ENCODE measurements around the gene POM121C.
"Not testable (repeated sequence)": the region's sequence is repeated elsewhere in the genome, so short reads cannot be mapped to it uniquely, and the experiment has no call there.

The POM121C gene

DNA sequence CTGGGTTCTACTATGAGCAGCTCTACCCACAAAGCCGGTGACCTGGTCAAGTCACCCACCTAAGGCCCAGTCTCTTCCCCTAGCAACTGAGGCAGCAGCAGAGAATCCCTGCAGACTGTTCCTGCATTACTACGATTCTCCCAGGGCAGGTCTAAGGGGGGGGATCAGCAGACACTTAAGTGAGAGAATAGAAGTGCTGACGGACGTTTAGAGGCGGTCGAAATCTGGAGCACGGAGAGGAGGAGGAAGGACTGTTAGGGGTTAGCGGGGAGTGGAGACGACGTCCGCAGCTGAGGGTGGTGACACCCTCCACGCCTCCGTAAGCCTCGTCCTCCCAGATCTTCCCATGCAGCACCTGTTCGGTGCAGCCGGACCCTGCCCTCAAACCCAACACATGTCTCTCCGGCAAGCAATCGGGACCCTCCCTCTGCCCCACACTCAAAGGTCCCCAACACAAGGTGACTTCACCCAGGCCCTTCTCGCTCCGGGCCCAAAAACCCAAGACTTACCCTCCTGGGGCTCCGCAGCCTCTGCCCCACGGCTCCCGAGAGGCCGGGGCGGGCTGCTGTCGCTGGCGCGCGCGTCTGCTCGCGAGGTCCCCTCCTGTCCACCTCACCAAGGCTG lies 632 bp downstream of the POM121C start:
- not testable (repeated sequence) for H3K9me3 ChIP-seq (ENCODE audit: control insufficient read depth in 5 of 5, low read length in 5 of 5)
- H3K9ac ChIP-seq (ENCODE audit: low read length in 5 of 5), result peak overlapping the region in 4 of 5 donors; percentile 30 to 78 (median 65)
- H3K27ac ChIP-seq (ENCODE audit: low read depth, low read length), result peak overlapping the region; percentile 23

DNA sequence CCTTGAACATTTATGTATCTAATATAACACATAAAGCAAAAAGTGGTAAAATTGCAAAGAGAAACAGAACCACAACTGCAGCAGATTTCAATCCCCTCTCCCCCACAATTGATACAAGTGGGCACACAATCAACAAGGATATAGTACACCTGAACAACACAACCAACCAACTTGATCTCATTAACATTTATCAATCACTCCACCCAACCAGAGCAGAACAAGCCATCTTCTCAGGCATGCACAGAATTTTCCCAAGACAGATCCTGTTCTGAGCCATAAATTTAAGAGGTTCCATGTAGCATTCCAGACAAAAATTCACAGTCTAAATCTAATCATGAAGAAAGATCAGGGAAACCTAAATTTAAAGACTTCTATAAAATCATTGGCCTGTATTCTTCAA lies 5.8 kb downstream of the POM121C start:
- H3K4me3 ChIP-seq (ENCODE audit: low read depth in 1 of 5, low read length in 5 of 5); H3K4me1 ChIP-seq (ENCODE audit: control insufficient read depth in 5 of 5, insufficient read depth in 5 of 5, low read length in 5 of 5); H3K9me3 ChIP-seq (ENCODE audit: control insufficient read depth in 5 of 5, low read length in 5 of 5); H3K27me3 ChIP-seq (ENCODE audit: control insufficient read depth in 5 of 5, insufficient read depth in 4 of 5, low read length in 5 of 5); H3K27ac ChIP-seq (ENCODE audit: low read depth, low read length); H3K9ac ChIP-seq (ENCODE audit: low read length in 5 of 5); H3K36me3 ChIP-seq (ENCODE audit: control insufficient read depth in 5 of 5, insufficient read depth in 5 of 5, low read length in 5 of 5): not testable (repeated sequence)

More for the DNA sequence above, 632 bp downstream of the POM121C start:
- H3K36me3 ChIP-seq (ENCODE audit: control insufficient read depth in 5 of 5, insufficient read depth in 5 of 5, low read length in 5 of 5); H3K27me3 ChIP-seq (ENCODE audit: control insufficient read depth in 5 of 5, insufficient read depth in 4 of 5, low read length in 5 of 5); H3K4me1 ChIP-seq (ENCODE audit: control insufficient read depth in 5 of 5, insufficient read depth in 5 of 5, low read length in 5 of 5): not testable (repeated sequence)
- H3K4me3 ChIP-seq (ENCODE audit: low read depth in 1 of 5, low read length in 5 of 5), result peak overlapping the region; percentile 73 to 77 (median 76)

DNA sequence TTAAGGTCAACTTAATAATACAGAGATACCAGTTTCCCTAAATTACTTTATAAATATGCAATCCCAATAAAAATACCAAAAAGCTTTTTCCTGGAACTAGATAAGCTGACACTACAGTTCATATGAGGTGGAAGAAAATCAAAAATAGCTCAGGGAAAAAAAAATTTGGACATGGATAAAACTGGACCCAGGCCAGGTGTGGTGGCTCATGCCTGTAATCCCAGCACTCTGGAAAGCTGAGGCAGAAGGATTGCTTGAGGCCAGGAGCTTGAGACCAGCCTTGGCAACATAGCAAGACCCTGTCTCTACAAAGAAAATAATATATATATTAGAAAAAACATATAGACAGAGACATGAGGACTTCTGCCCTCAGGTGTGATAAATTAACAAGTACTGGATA lies 8.6 kb downstream of the POM121C start:
- not testable (repeated sequence) for H3K27me3 ChIP-seq (ENCODE audit: control insufficient read depth in 5 of 5, insufficient read depth in 4 of 5, low read length in 5 of 5); H3K27ac ChIP-seq (ENCODE audit: low read depth, low read length); H3K4me1 ChIP-seq (ENCODE audit: control insufficient read depth in 5 of 5, insufficient read depth in 5 of 5, low read length in 5 of 5); H3K4me3 ChIP-seq (ENCODE audit: low read depth in 1 of 5, low read length in 5 of 5); H3K9me3 ChIP-seq (ENCODE audit: control insufficient read depth in 5 of 5, low read length in 5 of 5); H3K9ac ChIP-seq (ENCODE audit: low read length in 5 of 5); H3K36me3 ChIP-seq (ENCODE audit: control insufficient read depth in 5 of 5, insufficient read depth in 5 of 5, low read length in 5 of 5)

DNA sequence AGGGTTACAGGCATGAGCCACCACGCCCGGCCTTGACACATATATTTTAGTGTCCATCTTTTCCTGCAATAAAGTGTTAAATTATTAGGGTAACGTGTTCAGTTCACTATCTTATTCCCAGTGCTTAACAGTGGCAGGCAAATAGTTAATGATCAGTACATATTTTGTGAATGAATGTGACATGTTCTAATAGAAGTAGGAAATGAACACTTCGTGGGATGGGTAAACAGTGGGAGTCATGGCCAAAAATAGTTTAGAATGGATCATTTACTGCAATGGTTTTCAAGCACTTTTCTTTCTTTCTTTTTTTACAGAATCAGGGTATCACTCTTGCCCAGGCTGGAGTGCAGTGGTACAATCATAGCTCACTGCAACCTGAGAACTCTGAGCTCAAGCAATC lies 15.9 kb downstream of the POM121C start:
- not testable (repeated sequence) for H3K9ac ChIP-seq (ENCODE audit: low read length in 5 of 5); H3K4me1 ChIP-seq (ENCODE audit: control insufficient read depth in 5 of 5, insufficient read depth in 5 of 5, low read length in 5 of 5); H3K9me3 ChIP-seq (ENCODE audit: control insufficient read depth in 5 of 5, low read length in 5 of 5); H3K4me3 ChIP-seq (ENCODE audit: low read depth in 1 of 5, low read length in 5 of 5); H3K27ac ChIP-seq (ENCODE audit: low read depth, low read length); H3K27me3 ChIP-seq (ENCODE audit: control insufficient read depth in 5 of 5, insufficient read depth in 4 of 5, low read length in 5 of 5)
- peaks cover 3 to 14% (median 8%) of the 10 kb centered on the region in 5 donors for H3K36me3 ChIP-seq (ENCODE audit: control insufficient read depth in 5 of 5, insufficient read depth in 5 of 5, low read length in 5 of 5)

DNA sequence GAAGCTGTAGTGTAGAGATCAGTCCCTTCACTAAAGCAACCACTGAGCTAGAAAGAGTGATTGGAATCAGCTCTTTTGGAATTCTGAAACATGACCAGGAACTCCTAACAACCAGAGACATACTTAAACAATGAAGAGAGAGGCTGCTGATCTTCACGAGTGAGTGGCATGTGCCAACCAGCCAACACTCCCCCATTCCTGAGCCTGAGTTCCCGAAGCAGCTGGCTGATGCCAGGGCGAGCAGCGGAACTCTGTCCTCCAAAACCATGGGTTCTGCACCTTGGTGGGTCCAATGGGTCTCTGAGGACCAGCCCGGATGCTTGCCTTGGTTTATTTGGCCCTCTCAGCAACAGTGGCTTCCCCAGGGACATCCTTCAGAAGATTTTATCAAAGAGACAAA lies 25.6 kb downstream of the POM121C start:
- H3K4me3 ChIP-seq (ENCODE audit: low read depth in 1 of 5, low read length in 5 of 5); H3K27ac ChIP-seq (ENCODE audit: low read depth, low read length); H3K4me1 ChIP-seq (ENCODE audit: control insufficient read depth in 5 of 5, insufficient read depth in 5 of 5, low read length in 5 of 5); H3K36me3 ChIP-seq (ENCODE audit: control insufficient read depth in 5 of 5, insufficient read depth in 5 of 5, low read length in 5 of 5); H3K9ac ChIP-seq (ENCODE audit: low read length in 5 of 5); H3K27me3 ChIP-seq (ENCODE audit: control insufficient read depth in 5 of 5, insufficient read depth in 4 of 5, low read length in 5 of 5); H3K9me3 ChIP-seq (ENCODE audit: control insufficient read depth in 5 of 5, low read length in 5 of 5): not testable (repeated sequence)

DNA sequence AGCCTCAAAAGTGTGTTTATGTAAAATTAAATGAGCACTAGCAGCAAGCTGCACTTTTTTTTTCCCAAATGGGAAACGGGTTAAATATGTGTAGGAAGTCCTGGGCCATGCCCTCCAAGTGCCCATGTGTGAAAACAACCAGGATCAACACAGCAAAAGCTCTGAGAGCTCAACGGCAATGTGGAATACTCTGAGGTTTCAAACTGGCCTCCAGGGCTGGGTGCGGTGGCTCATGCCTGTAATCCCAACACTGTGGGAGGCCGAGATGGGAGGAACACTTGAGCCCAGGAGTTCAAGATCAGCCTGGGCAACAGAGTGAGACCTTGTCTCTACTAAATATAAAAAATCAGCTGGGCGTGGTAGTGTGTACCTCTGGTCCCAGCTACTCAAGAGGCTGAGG lies 28.1 kb downstream of the POM121C start:
- not testable (repeated sequence) for H3K9ac ChIP-seq (ENCODE audit: low read length in 5 of 5)

DNA sequence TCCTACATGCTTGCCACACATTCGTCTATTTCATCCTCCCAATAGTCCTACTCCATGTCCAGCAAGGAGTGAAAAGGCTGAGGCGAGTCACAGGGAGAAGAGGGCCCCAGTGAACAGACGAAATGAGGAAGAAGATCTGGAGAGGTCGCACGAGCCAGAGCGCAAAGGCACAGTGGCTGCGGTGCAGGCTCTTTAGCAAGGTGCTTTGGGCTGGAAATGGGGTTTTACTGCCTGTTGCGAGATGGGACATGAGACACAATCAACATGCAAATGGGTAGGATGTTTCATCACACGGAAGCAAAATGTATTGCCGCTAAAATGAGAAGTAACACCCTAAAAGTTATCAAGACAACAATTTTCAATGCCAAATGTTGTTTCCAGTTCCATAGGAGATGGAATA lies 29.7 kb downstream of the POM121C start:
- H3K4me3 ChIP-seq (ENCODE audit: low read depth in 1 of 5, low read length in 5 of 5); H3K27me3 ChIP-seq (ENCODE audit: control insufficient read depth in 5 of 5, insufficient read depth in 4 of 5, low read length in 5 of 5); H3K36me3 ChIP-seq (ENCODE audit: control insufficient read depth in 5 of 5, insufficient read depth in 5 of 5, low read length in 5 of 5); H3K9me3 ChIP-seq (ENCODE audit: control insufficient read depth in 5 of 5, low read length in 5 of 5); H3K4me1 ChIP-seq (ENCODE audit: control insufficient read depth in 5 of 5, insufficient read depth in 5 of 5, low read length in 5 of 5); H3K27ac ChIP-seq (ENCODE audit: low read depth, low read length); H3K9ac ChIP-seq (ENCODE audit: low read length in 5 of 5): not testable (repeated sequence)

More for the DNA sequence above, 28.1 kb downstream of the POM121C start:
- not testable (repeated sequence) for H3K9me3 ChIP-seq (ENCODE audit: control insufficient read depth in 5 of 5, low read length in 5 of 5); H3K27ac ChIP-seq (ENCODE audit: low read depth, low read length); H3K4me1 ChIP-seq (ENCODE audit: control insufficient read depth in 5 of 5, insufficient read depth in 5 of 5, low read length in 5 of 5); H3K27me3 ChIP-seq (ENCODE audit: control insufficient read depth in 5 of 5, insufficient read depth in 4 of 5, low read length in 5 of 5); H3K36me3 ChIP-seq (ENCODE audit: control insufficient read depth in 5 of 5, insufficient read depth in 5 of 5, low read length in 5 of 5); H3K4me3 ChIP-seq (ENCODE audit: low read depth in 1 of 5, low read length in 5 of 5)

DNA sequence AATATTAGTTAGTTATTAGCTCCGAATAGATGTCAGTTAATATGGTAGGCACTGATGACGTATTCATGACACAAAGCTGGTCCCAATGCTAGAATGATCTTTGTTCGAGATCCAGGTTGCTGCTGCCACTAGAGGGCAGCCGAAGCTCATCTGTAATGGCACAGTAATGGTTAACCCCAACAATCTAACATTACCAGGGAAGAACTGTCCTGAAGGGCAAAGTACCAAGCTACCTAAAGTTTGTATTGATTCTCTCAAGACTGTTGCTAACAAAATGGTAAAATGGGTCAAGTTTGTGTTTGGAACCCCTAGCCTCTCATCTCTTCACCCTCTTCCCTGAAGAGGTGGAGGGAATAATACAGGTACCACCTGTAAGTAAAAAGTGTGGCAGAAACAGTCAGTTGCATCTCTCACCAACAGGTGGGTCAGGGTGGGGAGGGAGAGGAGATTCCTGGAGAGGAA lies 33.6 kb downstream of the POM121C start:
- H3K27ac ChIP-seq (ENCODE audit: low read depth, low read length); H3K4me1 ChIP-seq (ENCODE audit: control insufficient read depth in 5 of 5, insufficient read depth in 5 of 5, low read length in 5 of 5); H3K4me3 ChIP-seq (ENCODE audit: low read depth in 1 of 5, low read length in 5 of 5); H3K9me3 ChIP-seq (ENCODE audit: control insufficient read depth in 5 of 5, low read length in 5 of 5); H3K36me3 ChIP-seq (ENCODE audit: control insufficient read depth in 5 of 5, insufficient read depth in 5 of 5, low read length in 5 of 5); H3K9ac ChIP-seq (ENCODE audit: low read length in 5 of 5); H3K27me3 ChIP-seq (ENCODE audit: control insufficient read depth in 5 of 5, insufficient read depth in 4 of 5, low read length in 5 of 5): not testable (repeated sequence)

DNA sequence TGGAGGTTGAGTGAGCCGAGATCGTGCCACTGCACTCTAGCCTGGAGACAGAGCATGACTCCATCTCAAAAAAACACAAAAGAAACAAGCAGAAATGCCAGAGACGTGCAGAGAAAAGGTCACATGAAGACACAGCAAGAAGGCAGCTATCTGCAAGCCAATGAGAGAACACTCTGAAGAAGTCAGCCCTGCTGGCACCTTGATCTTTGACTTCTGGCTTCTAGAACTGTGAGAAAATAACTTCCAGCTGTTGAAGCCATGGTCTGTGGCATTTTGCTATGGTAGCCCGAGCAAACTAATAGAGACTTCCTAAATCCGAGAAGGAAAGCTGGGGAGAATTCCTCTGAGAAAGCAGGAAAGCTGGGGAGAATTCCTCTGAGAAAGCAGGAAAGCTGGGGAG lies 36.2 kb downstream of the POM121C start:
- not testable (repeated sequence) for H3K9ac ChIP-seq (ENCODE audit: low read length in 5 of 5); H3K27me3 ChIP-seq (ENCODE audit: control insufficient read depth in 5 of 5, insufficient read depth in 4 of 5, low read length in 5 of 5); H3K4me1 ChIP-seq (ENCODE audit: control insufficient read depth in 5 of 5, insufficient read depth in 5 of 5, low read length in 5 of 5)

DNA sequence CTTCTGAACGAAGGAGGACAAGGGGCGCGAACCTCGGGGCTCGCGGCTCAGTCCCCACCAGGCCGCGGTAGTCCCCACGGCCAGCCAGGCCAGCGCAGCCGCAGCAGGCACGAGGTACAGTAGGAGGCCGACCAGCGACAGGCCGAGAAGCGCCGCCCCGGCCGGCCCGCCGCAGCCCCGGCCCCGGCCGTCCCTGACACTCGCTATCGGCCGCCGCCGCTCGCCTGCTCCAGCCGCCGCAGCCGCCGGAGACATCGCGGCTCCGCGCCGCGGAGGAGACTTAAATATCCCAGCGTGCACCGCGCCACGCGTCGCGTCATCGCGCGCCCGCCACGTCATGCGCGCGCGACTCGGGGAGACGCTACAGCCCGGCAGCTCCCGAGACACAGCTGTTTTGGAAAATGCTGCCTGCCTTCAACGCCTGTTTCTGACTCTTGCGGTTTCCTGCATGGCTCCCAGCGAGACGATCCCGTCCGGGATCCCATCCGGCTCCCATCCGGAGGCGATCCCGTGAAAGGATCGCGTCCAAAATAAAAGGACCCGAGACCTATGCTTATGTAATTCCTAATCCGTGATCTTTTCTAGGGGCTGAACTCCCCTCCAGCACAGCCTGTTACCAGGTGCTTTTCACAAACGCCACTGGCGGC lies 43.5 kb downstream of the POM121C start:
- not testable (repeated sequence) for H3K9me3 ChIP-seq (ENCODE audit: control insufficient read depth in 5 of 5, low read length in 5 of 5); H3K27me3 ChIP-seq (ENCODE audit: control insufficient read depth in 5 of 5, insufficient read depth in 4 of 5, low read length in 5 of 5); H3K4me1 ChIP-seq (ENCODE audit: control insufficient read depth in 5 of 5, insufficient read depth in 5 of 5, low read length in 5 of 5)
- peak overlapping the region; percentile 54 to 71 (median 59) for H3K4me3 ChIP-seq (ENCODE audit: low read depth in 1 of 5, low read length in 5 of 5)
- H3K27ac ChIP-seq (ENCODE audit: low read depth, low read length), result peak overlapping the region; percentile 67
- H3K9ac ChIP-seq (ENCODE audit: low read length in 5 of 5), result peak overlapping the region in 4 of 5 donors; percentile 48 to 73 (median 68)
- H3K36me3 ChIP-seq (ENCODE audit: control insufficient read depth in 5 of 5, insufficient read depth in 5 of 5, low read length in 5 of 5), result peaks cover 7 to 28% (median 20%) of the 10 kb centered on the region in 5 donors

More for the DNA sequence above, 36.2 kb downstream of the POM121C start:
- not testable (repeated sequence) for H3K27ac ChIP-seq (ENCODE audit: low read depth, low read length); H3K36me3 ChIP-seq (ENCODE audit: control insufficient read depth in 5 of 5, insufficient read depth in 5 of 5, low read length in 5 of 5); H3K4me3 ChIP-seq (ENCODE audit: low read depth in 1 of 5, low read length in 5 of 5); H3K9me3 ChIP-seq (ENCODE audit: control insufficient read depth in 5 of 5, low read length in 5 of 5)

Data from subcutaneous abdominal adipose tissue (tissue), 5 donors.